ENCODE results near the gene COL25A1. TPM values are rescaled to one million over a fixed set of nuclear protein-coding genes. Genes with fewer than 3 reads are reported as not detected.

COL25A1 gene
- total RNA-seq, 2 donors from 2014 or later = 4.0 to 6.2 TPM

GRCh38 chr4:109199585-109199984 lies 102.9 kb downstream of the COL25A1 start:
- Histone ChIP-seq H3K36me3 (ENCODE audit: control insufficient read depth, insufficient read depth, low read length) (no peaks in the 10 kb centered on the region), H3K9me3 (ENCODE audit: control insufficient read depth, low read length) (no peaks in the 10 kb centered on the region), H3K27me3 (ENCODE audit: control insufficient read depth, insufficient read depth, low read length, poor library complexity, severe bottlenecking) (no peaks in the 10 kb centered on the region), H3K27ac (ENCODE audit: low read depth, low read length) (no peak overlapping the region), H3K4me3 (ENCODE audit: low read length) (no peak overlapping the region), H3K4me1 (ENCODE audit: control insufficient read depth, insufficient read depth, low read length) (no peaks in the 10 kb centered on the region), H3K9ac (ENCODE audit: extremely low read depth, low read length, poor library complexity, severe bottlenecking) (no peak overlapping the region)
- H3K36me3 Mint-ChIP-seq (ENCODE audit: low read depth) = no peaks in the 10 kb centered on the region
- H3K27me3 Mint-ChIP-seq (ENCODE audit: insufficient read depth) = no peaks in the 10 kb centered on the region
- TF ChIP-seq, protein P1, sequence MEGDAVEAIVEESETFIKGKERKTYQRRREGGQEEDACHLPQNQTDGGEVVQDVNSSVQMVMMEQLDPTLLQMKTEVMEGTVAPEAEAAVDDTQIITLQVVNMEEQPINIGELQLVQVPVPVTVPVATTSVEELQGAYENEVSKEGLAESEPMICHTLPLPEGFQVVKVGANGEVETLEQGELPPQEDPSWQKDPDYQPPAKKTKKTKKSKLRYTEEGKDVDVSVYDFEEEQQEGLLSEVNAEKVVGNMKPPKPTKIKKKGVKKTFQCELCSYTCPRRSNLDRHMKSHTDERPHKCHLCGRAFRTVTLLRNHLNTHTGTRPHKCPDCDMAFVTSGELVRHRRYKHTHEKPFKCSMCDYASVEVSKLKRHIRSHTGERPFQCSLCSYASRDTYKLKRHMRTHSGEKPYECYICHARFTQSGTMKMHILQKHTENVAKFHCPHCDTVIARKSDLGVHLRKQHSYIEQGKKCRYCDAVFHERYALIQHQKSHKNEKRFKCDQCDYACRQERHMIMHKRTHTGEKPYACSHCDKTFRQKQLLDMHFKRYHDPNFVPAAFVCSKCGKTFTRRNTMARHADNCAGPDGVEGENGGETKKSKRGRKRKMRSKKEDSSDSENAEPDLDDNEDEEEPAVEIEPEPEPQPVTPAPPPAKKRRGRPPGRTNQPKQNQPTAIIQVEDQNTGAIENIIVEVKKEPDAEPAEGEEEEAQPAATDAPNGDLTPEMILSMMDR (conservative IDR thresholded peaks at IDR 0.05) = no peak
- H3K4me1 Mint-ChIP-seq = no peaks in the 10 kb centered on the region
- WGBS, 2 experiments (ENCODE audit: insufficient coverage in 1 of 2, insufficient read length in 1 of 2) = 100% methylated on average over 1 of the region's 1 CpG
- no peak for DNase-seq
- H3K9me3 Mint-ChIP-seq = no peaks in the 10 kb centered on the region
- H3K4me3 Mint-ChIP-seq = no peak overlapping the region
- H3K27ac Mint-ChIP-seq = no peak overlapping the region

- Histone ChIP-seq H3K4me3 (ENCODE audit: low read length) (no peak overlapping the region), H3K27me3 (ENCODE audit: control insufficient read depth, insufficient read depth, low read length, poor library complexity, severe bottlenecking) (no peaks in the 10 kb centered on the region), H3K36me3 (ENCODE audit: control insufficient read depth, insufficient read depth, low read length) (no peaks in the 10 kb centered on the region), H3K4me1 (ENCODE audit: control insufficient read depth, insufficient read depth, low read length) (no peaks in the 10 kb centered on the region), H3K9ac (ENCODE audit: extremely low read depth, low read length, poor library complexity, severe bottlenecking) (no peak overlapping the region), H3K27ac (ENCODE audit: low read depth, low read length) (no peak overlapping the region), H3K9me3 (ENCODE audit: control insufficient read depth, low read length) (no peaks in the 10 kb centered on the region)
- H3K4me3 Mint-ChIP-seq = no peak overlapping the region
- no peak overlapping the region for H3K27ac Mint-ChIP-seq
- H3K9me3 Mint-ChIP-seq = no peaks in the 10 kb centered on the region
- no peaks in the 10 kb centered on the region for H3K4me1 Mint-ChIP-seq
- H3K27me3 Mint-ChIP-seq (ENCODE audit: insufficient read depth) = no peaks in the 10 kb centered on the region
- H3K36me3 Mint-ChIP-seq (ENCODE audit: low read depth) = no peaks in the 10 kb centered on the region
- DNase-seq = no peak
- TF ChIP-seq, protein P1 (conservative IDR thresholded peaks at IDR 0.05) = no peak
- WGBS, 2 experiments (ENCODE audit: insufficient coverage in 1 of 2, insufficient read length in 1 of 2) = 86 to 100% methylated on average over 1 of the region's 1 CpG
Measured at GRCh38 chr4:109195646-109196045, 106.8 kb downstream of the COL25A1 start.

GRCh38 chr4:109191216-109191615 lies 111.2 kb downstream of the COL25A1 start:
- Histone ChIP-seq H3K9ac (ENCODE audit: extremely low read depth, low read length, poor library complexity, severe bottlenecking) (no peak overlapping the region), H3K4me3 (ENCODE audit: low read length) (no peak overlapping the region), H3K36me3 (ENCODE audit: control insufficient read depth, insufficient read depth, low read length) (no peaks in the 10 kb centered on the region), H3K27ac (ENCODE audit: low read depth, low read length) (no peak overlapping the region), H3K27me3 (ENCODE audit: control insufficient read depth, insufficient read depth, low read length, poor library complexity, severe bottlenecking) (no peaks in the 10 kb centered on the region), H3K4me1 (ENCODE audit: control insufficient read depth, insufficient read depth, low read length) (peaks cover 5% of the 10 kb centered on the region), H3K9me3 (ENCODE audit: control insufficient read depth, low read length) (no peaks in the 10 kb centered on the region)
- no peak for DNase-seq
- Mint-ChIP-seq H3K27ac (no peak overlapping the region), H3K9me3 (no peaks in the 10 kb centered on the region), H3K36me3 (ENCODE audit: low read depth) (no peaks in the 10 kb centered on the region), H3K4me3 (no peak overlapping the region), H3K27me3 (ENCODE audit: insufficient read depth) (no peaks in the 10 kb centered on the region), H3K4me1 (peaks cover 14% of the 10 kb centered on the region)
- WGBS, 2 experiments (ENCODE audit: insufficient coverage in 1 of 2, insufficient read length in 1 of 2) = 83 to 90% methylated on average over 3 to 5 of the region's 5 CpGs
- TF ChIP-seq, protein P1 (conservative IDR thresholded peaks at IDR 0.05) = no peak

Data from endodermal cell (in vitro differentiated cells).